Left lung (tissue), 14 donors: ENCODE results near the gene ZBTB7B. TPM values are rescaled to one million over a fixed set of nuclear protein-coding genes. Genes with fewer than 3 reads are reported as not detected.

Experiments used
- ATAC-seq: fragments of 200-7000 bp; cut with Tn5 transposase; one replicate; pipeline ENCODE4 v1.9.1; 2020; ENCODE audit warnings: moderate library complexity
- DNase-seq, 4 donors: peaks; one replicate each; pipeline ENCODE4 v3.0.0-alpha.2; 2013 to 2020
- H3K27ac ChIP-seq, 2 donors: fragments of 200-600 bp; sonication (generic) in 1 of 2; one replicate each; pipeline versions ENCODE4 v1.5.0 to v1.8.0; 2020 to 2021
- H3K27me3 ChIP-seq, 2 donors: fragments of 200-600 bp; sonication (generic) in 1 of 2; one replicate each; pipeline versions ENCODE4 v1.5.0 to v1.8.0; 2020 to 2021
- H3K36me3 ChIP-seq, 2 donors: fragments of 200-600 bp; sonication (generic) in 1 of 2; one replicate each; pipeline versions ENCODE4 v1.5.0 to v1.8.0; 2020 to 2021
- H3K4me1 ChIP-seq, 2 donors: fragments of 200-600 bp; one replicate each; pipeline ENCODE4 v1.8.0; 2021
- H3K4me3 ChIP-seq, 2 donors: fragments of 200-600 bp; sonication (generic) in 1 of 2; one replicate each; pipeline versions ENCODE4 v1.5.0 to v1.8.0; 2020 to 2021; ENCODE audit warnings: mild to moderate bottlenecking in 1 of 2
- H3K9me3 ChIP-seq, 2 donors: fragments of 200-600 bp; sonication (generic) in 1 of 2; one replicate each; pipeline versions ENCODE4 v1.5.0 to v1.8.0; 2020 to 2021
- CTCF ChIP-seq, 2 donors: fragments of 200-600 bp; sonication (generic) in 1 of 2; IDR thresholded peaks; one replicate each; pipeline versions ENCODE4 v1.5.0 to v1.8.0; 2021; ENCODE audit warnings: antibody characterized with exemption in 2 of 2
- intact Hi-C, 2 donors: fragments of 100-400 bp; cut with DNase I; formaldehyde crosslinking; loops; one replicate each; pipeline versions ENCODE4 v1.11.2 to v1.14.2; 2022
- long read RNA-seq, 12 donors: library from polyadenylated mRNA in 2 of 12; unstranded in 2 of 12; transcript quantifications; one replicate each; pipeline ENCODE4 v2.0.0 and lab custom pipeline, GENCODE V29; 2019 to 2026
- polyA plus RNA-seq, 6 donors: library from polyadenylated mRNA; unstranded; fragments of 120-200 nt; gene quantifications; one replicate each; pipeline ENCODE4 v1.2.1, GENCODE V29; 2013; ENCODE audit not compliant: insufficient read length in 6 of 6
- total RNA-seq, 2 donors: library from RNA; stranded (reverse); fragmentation: NEBNext Ultra II Directional; extraction: Animal tissue kit (Norgen Biotek cat#: 25700); gene quantifications; one replicate each; pipeline ENCODE4 v1.2.1, GENCODE V29; 2021
- donor health status: DM: no; HTN: yes; CAD: no.
- donor health status: DM: no; HTN: no; CAD: no.

The ZBTB7B gene
- 100 to 1,000 TPM in 1 of 2 donors, 10 to 100 TPM in 1; 60.5 to 104 TPM for total RNA-seq
- 10 to 100 TPM; 14.4 to 21.7 (median 17.0) TPM for polyA plus RNA-seq
- long read RNA-seq, donor 1, partial matches to known transcripts, result 5 of 12 reads
- long read RNA-seq, donor 1, other reads (novel, unspliced or antisense), result 0 of 12 reads
- long read RNA-seq, donor 2, partial matches to known transcripts, result 0 of 5 reads
- long read RNA-seq, donor 2, other reads (novel, unspliced or antisense), result 0 of 5 reads
- long read RNA-seq, donor 3, partial matches to known transcripts, result 0 of 5 reads
- long read RNA-seq, donor 3, other reads (novel, unspliced or antisense), result 0 of 5 reads
- long read RNA-seq, donor 4, partial matches to known transcripts, result 0 of 1 reads
- long read RNA-seq, donor 4, other reads (novel, unspliced or antisense), result 1 of 1 reads
- long read RNA-seq, donor 5, partial matches to known transcripts, result 0 of 7 reads
- long read RNA-seq, donor 5, other reads (novel, unspliced or antisense), result 0 of 7 reads
- long read RNA-seq, donor 6, partial matches to known transcripts, result 0 of 1 reads
- long read RNA-seq, donor 6, other reads (novel, unspliced or antisense), result 0 of 1 reads
- long read RNA-seq, donor 7, partial matches to known transcripts, result 0 of 2 reads
- long read RNA-seq, donor 7, other reads (novel, unspliced or antisense), result 0 of 2 reads
- long read RNA-seq, donor 8, partial matches to known transcripts, result 0 of 4 reads
- long read RNA-seq, donor 8, other reads (novel, unspliced or antisense), result 0 of 4 reads
- long read RNA-seq, donor 9, result 0 reads
- long read RNA-seq, donor 10, partial matches to known transcripts, result 1 of 1 reads
- long read RNA-seq, donor 10, other reads (novel, unspliced or antisense), result 0 of 1 reads
- long read RNA-seq, donor 11, partial matches to known transcripts, result 0 of 2 reads
- long read RNA-seq, donor 11, other reads (novel, unspliced or antisense), result 0 of 2 reads
- long read RNA-seq, donor 12, partial matches to known transcripts, result 14 of 16 reads
- long read RNA-seq, donor 12, other reads (novel, unspliced or antisense), result 0 of 16 reads

- Histone ChIP-seq H3K36me3 (no peaks in the 10 kb centered on the region), H3K4me1 (peaks cover 43 to 65% of the 10 kb centered on the region in 2 donors), H3K4me3 (peak within 1 kb of the TSS; percentile 91 to 96), H3K27ac (peak within 1 kb of the TSS; percentile 95 to 96), H3K9me3 (no peaks in the 10 kb centered on the region), H3K27me3 (no peaks in the 10 kb centered on the region)
- intact Hi-C loops, result no loop called here
- DNase-seq (peak in 2 of 4 donors; percentile 60 to 89), ATAC-seq (peak; percentile 5)
- TF ChIP-seq CTCF (IDR thresholded peaks at IDR 0.05), result no peak
These were observed at the start of gene ZBTB7B for GRCh38 chr1:155002464-155003226. ZBTB7B (plus strand) TSS chr1:155002802; CDS start chr1:155014661, 11,859 bp downstream.

GRCh38 chr1:154953611-154954038, 49.0 kb upstream of the ZBTB7B start:
- Histone ChIP-seq H3K4me3 (no peak overlapping the region), H3K27ac (no peak overlapping the region), H3K9me3 (no peaks in the 10 kb centered on the region), H3K27me3 (no peaks in the 10 kb centered on the region), H3K36me3 (peaks cover 0 to 25% of the 10 kb centered on the region in 2 donors), H3K4me1 (peaks cover 23 to 63% of the 10 kb centered on the region in 2 donors)
- TF ChIP-seq CTCF (IDR thresholded peaks at IDR 0.05), result no peak
- DNase-seq (no peak), ATAC-seq (no peak)
- intact Hi-C loops, result loop anchor here in 1 of 2 donors (10.0 kb wide), 1 partner anchor 111 kb away; the partner anchor contains the start of gene EFNA4

GRCh38 chr1:154954541-154954940, 48.1 kb upstream of the ZBTB7B start:
- intact Hi-C loops, result loop anchor here in 1 of 2 donors (10.0 kb wide), 1 partner anchor 110 kb away; the partner anchor contains the start of gene EFNA4
- Histone ChIP-seq H3K4me3 (peak overlapping the region in 1 of 2 donors; percentile 14), H3K9me3 (no peaks in the 10 kb centered on the region), H3K36me3 (peaks cover 0 to 34% of the 10 kb centered on the region in 2 donors), H3K27ac (peak overlapping the region in 1 of 2 donors; percentile 81), H3K27me3 (no peaks in the 10 kb centered on the region), H3K4me1 (peaks cover 23 to 64% of the 10 kb centered on the region in 2 donors)
- ATAC-seq (no peak), DNase-seq (no peak)
- TF ChIP-seq CTCF (IDR thresholded peaks at IDR 0.05), result no peak

- H3K27ac ChIP-seq, result peak overlapping the region; percentile 81 to 88
- TF ChIP-seq CTCF (IDR thresholded peaks at IDR 0.05), result no peak
- intact Hi-C loops, result loop anchor here in 1 of 2 donors (10.0 kb wide), 1 partner anchor 110 kb away; the partner anchor contains the start of gene EFNA4
- H3K27me3 ChIP-seq, result no peaks in the 10 kb centered on the region
- peak; percentile 42 for ATAC-seq
- no peaks in the 10 kb centered on the region for H3K9me3 ChIP-seq
- peaks cover 23 to 66% of the 10 kb centered on the region in 2 donors for H3K4me1 ChIP-seq
- H3K36me3 ChIP-seq, result peaks cover 0 to 31% of the 10 kb centered on the region in 2 donors
- H3K4me3 ChIP-seq, result peak overlapping the region; percentile 50 to 58
- DNase-seq, result peak in 1 of 4 donors; percentile 81
These were observed 47.4 kb upstream of the ZBTB7B start for GRCh38 chr1:154955039-154955717.
